SK-N-SH treated with all-trans-retinoic acid at 6 μM for 48 hours (cell line): Measurements from ENCODE around the gene S100A14.

Experiments
- ATAC-seq: fragments of 200-7000 bp; cut with Tn5 transposase; 3 replicates; pipeline ENCODE4 v1.9.1; 2020; ENCODE audit warnings: mild to moderate bottlenecking, moderate library complexity
- BACH2 ChIP-seq: fragments of 250-450 bp; sonication (Bioruptor Pico); IDR thresholded peaks from 2 replicates; pipeline ENCODE4 v1.9.0; 2021; ENCODE audit warnings: mild to moderate bottlenecking, borderline replicate concordance
- CREB5 ChIP-seq: fragments of 250-450 bp; sonication (Bioruptor Pico); IDR thresholded peaks from 2 replicates; pipeline ENCODE4 v1.5.1; 2020; ENCODE audit warnings: low read depth, mild to moderate bottlenecking, moderate library complexity
- CSDC2 ChIP-seq: fragments of 250-450 bp; sonication (Bioruptor Pico); IDR thresholded peaks from 2 replicates; pipeline ENCODE4 v1.5.0; 2020; ENCODE audit warnings: mild to moderate bottlenecking, moderate library complexity
- ESRRG ChIP-seq: fragments of 250-450 bp; sonication (Bioruptor Pico); IDR thresholded peaks from 2 replicates; pipeline ENCODE4 v1.6.1; 2021; ENCODE audit warnings: mild to moderate bottlenecking
- GLIS3 ChIP-seq: fragments of 250-450 bp; sonication (Bioruptor Pico); IDR thresholded peaks from 2 replicates; pipeline ENCODE4 v1.5.0; 2020; ENCODE audit warnings: mild to moderate bottlenecking, moderate library complexity
- ISL1 ChIP-seq: fragments of 250-450 bp; sonication (Bioruptor Pico); IDR thresholded peaks from 2 replicates; pipeline ENCODE4 v2.1.2; 2022; ENCODE audit warnings: mild to moderate bottlenecking, moderate library complexity
- OSR1 ChIP-seq: fragments of 250-450 bp; sonication (Bioruptor Pico); IDR thresholded peaks from 2 replicates; pipeline ENCODE4 v1.8.0; 2022; ENCODE audit warnings: moderate library complexity, mild to moderate bottlenecking, inconsistent platforms
- PPARA ChIP-seq: fragments of 250-450 bp; sonication (Bioruptor Pico); IDR thresholded peaks from 2 replicates; pipeline ENCODE4 v1.5.0; 2020; ENCODE audit warnings: mild to moderate bottlenecking, borderline replicate concordance
- RARB ChIP-seq: fragments of 250-450 bp; sonication (Bioruptor Pico); IDR thresholded peaks from 2 replicates; pipeline ENCODE4 v1.8.0; 2021; ENCODE audit warnings: mild to moderate bottlenecking, moderate library complexity
- SNAI2 ChIP-seq: fragments of 250-450 bp; sonication (Bioruptor Pico); IDR thresholded peaks from 2 replicates; pipeline ENCODE4 v1.5.0; 2020; ENCODE audit warnings: mild to moderate bottlenecking, moderate library complexity
- TCF4 ChIP-seq: fragments of 250-450 bp; sonication (Bioruptor Pico); IDR thresholded peaks from 2 replicates; pipeline ENCODE4 v1.8.0; 2021; ENCODE audit warnings: mild to moderate bottlenecking, moderate library complexity, borderline replicate concordance
- TOX ChIP-seq: fragments of 250-450 bp; sonication (Bioruptor Pico); IDR thresholded peaks from 2 replicates; pipeline ENCODE4 v1.8.0; 2021; ENCODE audit warnings: mild to moderate bottlenecking, moderate library complexity, borderline replicate concordance
- ZC3H10 ChIP-seq: fragments of 250-450 bp; sonication (Bioruptor Pico); IDR thresholded peaks from 2 replicates; pipeline ENCODE4 v1.5.1; 2021; ENCODE audit warnings: mild to moderate bottlenecking, moderate library complexity
- ZFP3 ChIP-seq: fragments of 250-450 bp; sonication (Bioruptor Pico); IDR thresholded peaks from 2 replicates; pipeline ENCODE4 v1.5.0; 2020; ENCODE audit warnings: mild to moderate bottlenecking, moderate library complexity
- ZFP30 ChIP-seq: fragments of 450-650 bp; formaldehyde crosslinking; IDR thresholded peaks from 2 replicates; pipeline ENCODE4 v1.5.0; 2022; ENCODE audit warnings: mild to moderate bottlenecking, moderate library complexity
- ZNF565 ChIP-seq: fragments of 450-650 bp; formaldehyde crosslinking; conservative IDR thresholded peaks from 2 replicates; pipeline ENCODE4 v1.5.0; 2020; ENCODE audit warnings: low read depth, mild to moderate bottlenecking, moderate library complexity
- ZNF70 ChIP-seq: fragments of 450-650 bp; formaldehyde crosslinking; IDR thresholded peaks from 2 replicates; pipeline ENCODE4 v1.5.0; 2020; ENCODE audit warnings: mild to moderate bottlenecking, moderate library complexity
- ZNF8 ChIP-seq: fragments of 450-650 bp; formaldehyde crosslinking; IDR thresholded peaks from 2 replicates; pipeline ENCODE4 v1.5.0; 2020; ENCODE audit warnings: mild to moderate bottlenecking, moderate library complexity
- TF ChIP-seq, protein P1 (sequence below): fragments of 250-450 bp; sonication (Bioruptor Pico); IDR thresholded peaks from 2 replicates; pipeline ENCODE4 v1.8.0; 2021; ENCODE audit warnings: low read depth, mild to moderate bottlenecking, moderate library complexity, borderline replicate concordance
- TF ChIP-seq, protein P2 (sequence below): fragments of 250-450 bp; sonication (Bioruptor Pico); IDR thresholded peaks from 2 replicates; pipeline ENCODE4 v1.5.0; 2020; ENCODE audit warnings: mild to moderate bottlenecking, moderate library complexity
- TF ChIP-seq, protein P3 (sequence below): fragments of 250-450 bp; sonication (Bioruptor Pico); IDR thresholded peaks from 2 replicates; pipeline ENCODE4 v1.8.0; 2020; ENCODE audit warnings: mild to moderate bottlenecking, moderate library complexity, borderline replicate concordance

The S100A14 gene

GRCh38 chr1:153599847-153600246, 16.3 kb downstream of the S100A14 start:
- ATAC-seq: no peak
- TF ChIP-seq ZFP3 (CRISPR knock-in tag) (no peak), GLIS3 (CRISPR knock-in tag) (no peak), ZNF8 (CRISPR knock-in tag) (no peak), OSR1 (CRISPR knock-in tag) (no peak)
- TF ChIP-seq, protein P1, sequence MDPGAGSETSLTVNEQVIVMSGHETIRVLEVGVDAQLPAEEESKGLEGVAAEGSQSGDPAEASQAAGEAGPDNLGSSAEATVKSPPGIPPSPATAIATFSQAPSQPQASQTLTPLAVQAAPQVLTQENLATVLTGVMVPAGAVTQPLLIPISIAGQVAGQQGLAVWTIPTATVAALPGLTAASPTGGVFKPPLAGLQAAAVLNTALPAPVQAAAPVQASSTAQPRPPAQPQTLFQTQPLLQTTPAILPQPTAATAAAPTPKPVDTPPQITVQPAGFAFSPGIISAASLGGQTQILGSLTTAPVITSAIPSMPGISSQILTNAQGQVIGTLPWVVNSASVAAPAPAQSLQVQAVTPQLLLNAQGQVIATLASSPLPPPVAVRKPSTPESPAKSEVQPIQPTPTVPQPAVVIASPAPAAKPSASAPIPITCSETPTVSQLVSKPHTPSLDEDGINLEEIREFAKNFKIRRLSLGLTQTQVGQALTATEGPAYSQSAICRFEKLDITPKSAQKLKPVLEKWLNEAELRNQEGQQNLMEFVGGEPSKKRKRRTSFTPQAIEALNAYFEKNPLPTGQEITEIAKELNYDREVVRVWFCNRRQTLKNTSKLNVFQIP (CRISPR knock-in tag): no peak
- TF ChIP-seq, all 23 proteins: peak for 0

DNA sequence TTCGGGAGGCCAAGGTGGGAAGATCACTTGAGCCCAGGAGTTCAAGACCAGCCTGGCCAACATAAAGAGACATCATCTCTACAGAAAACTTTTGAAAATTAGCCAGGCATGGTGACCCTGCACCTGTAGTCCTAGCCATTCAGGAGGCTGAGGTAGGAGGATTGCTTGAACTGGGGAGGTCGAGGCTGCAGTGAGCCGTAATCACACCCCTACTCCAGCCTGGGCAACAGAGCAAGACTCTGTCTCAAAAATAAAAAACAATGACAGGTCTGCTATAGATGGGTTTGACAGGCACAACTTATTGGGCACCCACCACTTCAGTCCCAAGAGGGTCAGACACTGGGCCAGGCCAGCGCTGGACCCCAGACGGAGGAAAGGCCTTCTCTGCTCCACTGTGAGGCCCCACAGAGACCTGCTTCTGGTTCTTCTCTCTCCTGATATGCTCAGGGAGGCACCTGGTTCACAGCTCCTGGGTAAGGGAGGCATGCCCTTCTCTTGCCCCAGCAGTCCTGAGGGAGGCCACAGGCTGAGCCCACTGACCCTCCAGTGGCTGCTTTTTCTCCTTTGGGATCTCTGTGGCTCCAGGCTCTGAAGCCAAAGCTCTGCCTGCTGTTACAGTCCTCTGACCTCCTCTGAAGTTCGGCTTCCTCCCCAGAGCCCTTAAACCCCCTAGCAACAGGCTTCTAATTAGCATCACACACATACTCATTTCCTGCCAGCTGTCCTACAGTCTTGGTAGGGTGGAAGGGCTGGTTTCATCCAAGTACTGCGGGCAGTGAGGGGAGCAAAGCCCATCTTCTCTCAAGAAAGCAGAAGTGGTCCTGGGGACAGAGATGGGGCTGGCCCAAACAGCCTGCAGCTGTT, 17.6 kb downstream of the S100A14 start:
- TF ChIP-seq ESRRG: no peak
- no peak for TF ChIP-seq ZNF565
- no peak for TF ChIP-seq TCF4 (CRISPR knock-in tag)
- TF ChIP-seq ISL1 (CRISPR knock-in tag): no peak
- TF ChIP-seq CREB5 (CRISPR knock-in tag): no peak
- no peak for TF ChIP-seq ZNF8 (CRISPR knock-in tag)
- TF ChIP-seq BACH2 (CRISPR knock-in tag): no peak
- no peak for TF ChIP-seq ZNF70 (CRISPR knock-in tag)
- TF ChIP-seq, protein P2, sequence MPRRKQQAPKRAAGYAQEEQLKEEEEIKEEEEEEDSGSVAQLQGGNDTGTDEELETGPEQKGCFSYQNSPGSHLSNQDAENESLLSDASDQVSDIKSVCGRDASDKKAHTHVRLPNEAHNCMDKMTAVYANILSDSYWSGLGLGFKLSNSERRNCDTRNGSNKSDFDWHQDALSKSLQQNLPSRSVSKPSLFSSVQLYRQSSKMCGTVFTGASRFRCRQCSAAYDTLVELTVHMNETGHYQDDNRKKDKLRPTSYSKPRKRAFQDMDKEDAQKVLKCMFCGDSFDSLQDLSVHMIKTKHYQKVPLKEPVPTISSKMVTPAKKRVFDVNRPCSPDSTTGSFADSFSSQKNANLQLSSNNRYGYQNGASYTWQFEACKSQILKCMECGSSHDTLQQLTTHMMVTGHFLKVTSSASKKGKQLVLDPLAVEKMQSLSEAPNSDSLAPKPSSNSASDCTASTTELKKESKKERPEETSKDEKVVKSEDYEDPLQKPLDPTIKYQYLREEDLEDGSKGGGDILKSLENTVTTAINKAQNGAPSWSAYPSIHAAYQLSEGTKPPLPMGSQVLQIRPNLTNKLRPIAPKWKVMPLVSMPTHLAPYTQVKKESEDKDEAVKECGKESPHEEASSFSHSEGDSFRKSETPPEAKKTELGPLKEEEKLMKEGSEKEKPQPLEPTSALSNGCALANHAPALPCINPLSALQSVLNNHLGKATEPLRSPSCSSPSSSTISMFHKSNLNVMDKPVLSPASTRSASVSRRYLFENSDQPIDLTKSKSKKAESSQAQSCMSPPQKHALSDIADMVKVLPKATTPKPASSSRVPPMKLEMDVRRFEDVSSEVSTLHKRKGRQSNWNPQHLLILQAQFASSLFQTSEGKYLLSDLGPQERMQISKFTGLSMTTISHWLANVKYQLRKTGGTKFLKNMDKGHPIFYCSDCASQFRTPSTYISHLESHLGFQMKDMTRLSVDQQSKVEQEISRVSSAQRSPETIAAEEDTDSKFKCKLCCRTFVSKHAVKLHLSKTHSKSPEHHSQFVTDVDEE (CRISPR knock-in tag): no peak
- no peak for TF ChIP-seq RARB (CRISPR knock-in tag)
- TF ChIP-seq SNAI2 (CRISPR knock-in tag): no peak
- TF ChIP-seq, protein P3, sequence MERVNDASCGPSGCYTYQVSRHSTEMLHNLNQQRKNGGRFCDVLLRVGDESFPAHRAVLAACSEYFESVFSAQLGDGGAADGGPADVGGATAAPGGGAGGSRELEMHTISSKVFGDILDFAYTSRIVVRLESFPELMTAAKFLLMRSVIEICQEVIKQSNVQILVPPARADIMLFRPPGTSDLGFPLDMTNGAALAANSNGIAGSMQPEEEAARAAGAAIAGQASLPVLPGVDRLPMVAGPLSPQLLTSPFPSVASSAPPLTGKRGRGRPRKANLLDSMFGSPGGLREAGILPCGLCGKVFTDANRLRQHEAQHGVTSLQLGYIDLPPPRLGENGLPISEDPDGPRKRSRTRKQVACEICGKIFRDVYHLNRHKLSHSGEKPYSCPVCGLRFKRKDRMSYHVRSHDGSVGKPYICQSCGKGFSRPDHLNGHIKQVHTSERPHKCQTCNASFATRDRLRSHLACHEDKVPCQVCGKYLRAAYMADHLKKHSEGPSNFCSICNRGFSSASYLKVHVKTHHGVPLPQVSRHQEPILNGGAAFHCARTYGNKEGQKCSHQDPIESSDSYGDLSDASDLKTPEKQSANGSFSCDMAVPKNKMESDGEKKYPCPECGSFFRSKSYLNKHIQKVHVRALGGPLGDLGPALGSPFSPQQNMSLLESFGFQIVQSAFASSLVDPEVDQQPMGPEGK (CRISPR knock-in tag): no peak
- TF ChIP-seq, protein P1 (CRISPR knock-in tag): no peak
- no peak for TF ChIP-seq OSR1 (CRISPR knock-in tag)
- TF ChIP-seq TOX: no peak
- no peak for TF ChIP-seq ZFP30 (CRISPR knock-in tag)
- peak; percentile 73 for ATAC-seq

DNA sequence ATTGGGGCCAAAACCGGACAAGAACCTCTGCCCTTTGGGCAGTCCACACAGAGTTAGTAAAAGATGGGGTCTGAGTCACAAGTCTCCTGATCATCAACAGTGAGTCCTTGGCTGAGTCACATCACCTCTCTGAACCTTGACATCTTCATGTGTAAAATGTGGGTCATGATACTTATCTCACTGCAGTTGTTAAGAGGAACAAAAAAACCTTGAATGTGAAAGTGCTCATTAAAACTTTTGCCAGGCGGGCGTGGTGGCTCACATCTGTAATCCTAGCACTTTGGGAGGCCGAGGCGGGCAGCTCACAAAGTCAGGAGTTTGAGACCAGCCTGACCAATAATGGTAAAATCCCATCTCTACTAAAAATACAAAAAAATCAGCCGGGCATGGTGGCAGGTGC, 18.9 kb downstream of the S100A14 start:
- no peak for ATAC-seq
- TF ChIP-seq ZNF70 (CRISPR knock-in tag) (no peak), SNAI2 (CRISPR knock-in tag) (no peak), CSDC2 (CRISPR knock-in tag) (no peak), ZC3H10 (no peak), TOX (no peak), ISL1 (CRISPR knock-in tag) (no peak), PPARA (CRISPR knock-in tag) (no peak), OSR1 (CRISPR knock-in tag) (no peak)
- TF ChIP-seq, protein P1 (CRISPR knock-in tag): no peak
